ENCODE results near the gene NUP133.
"Not testable (repeated sequence)": the region's sequence is repeated elsewhere in the genome, so short reads cannot be mapped to it uniquely, and the experiment has no call there.

Gene NUP133

GRCh38 chr1:229411434-229412055, 96.6 kb downstream of the NUP133 start:
- no peak for FAIRE-seq

- FAIRE-seq, result no peak
Observed at GRCh38 chr1:229410692-229411433, 97.3 kb downstream of the NUP133 start.

- no peak for FAIRE-seq
Observed at GRCh38 chr1:229410370-229410691, 97.8 kb downstream of the NUP133 start.

GRCh38 chr1:229409616-229410369, 98.3 kb downstream of the NUP133 start:
- no peak for FAIRE-seq

- FAIRE-seq, result no peak
Observed at GRCh38 chr1:229408458-229409037, 99.6 kb downstream of the NUP133 start.

- FAIRE-seq, result no peak
Observed at GRCh38 chr1:229407206-229408026, 100.7 kb downstream of the NUP133 start.

GRCh38 chr1:229406798-229407197, 101.3 kb downstream of the NUP133 start:
- no peak for FAIRE-seq

GRCh38 chr1:229403573-229403972, 104.6 kb downstream of the NUP133 start:
- FAIRE-seq, result no peak

GRCh38 chr1:229402993-229403392, 105.1 kb downstream of the NUP133 start:
- no peak for FAIRE-seq

- FAIRE-seq, result not testable (repeated sequence)
Observed at GRCh38 chr1:229402329-229402728, 105.8 kb downstream of the NUP133 start.

GRCh38 chr1:229397762-229398161, 110.4 kb downstream of the NUP133 start:
- no peak for FAIRE-seq

- FAIRE-seq, result no peak
Observed at GRCh38 chr1:229396585-229397206, 111.4 kb downstream of the NUP133 start.

- not testable (repeated sequence) for FAIRE-seq
Observed at GRCh38 chr1:229394517-229394916, 113.6 kb downstream of the NUP133 start.

GRCh38 chr1:229392936-229393335, 115.2 kb downstream of the NUP133 start:
- FAIRE-seq, result no peak

Data from islet of Langerhans (tissue), 1 donor.